Measurements from ENCODE around the gene MFRP.
A peak's percentile ranks its signal among the peaks of the same experiment; 100 is the strongest.

MFRP gene

DNA sequence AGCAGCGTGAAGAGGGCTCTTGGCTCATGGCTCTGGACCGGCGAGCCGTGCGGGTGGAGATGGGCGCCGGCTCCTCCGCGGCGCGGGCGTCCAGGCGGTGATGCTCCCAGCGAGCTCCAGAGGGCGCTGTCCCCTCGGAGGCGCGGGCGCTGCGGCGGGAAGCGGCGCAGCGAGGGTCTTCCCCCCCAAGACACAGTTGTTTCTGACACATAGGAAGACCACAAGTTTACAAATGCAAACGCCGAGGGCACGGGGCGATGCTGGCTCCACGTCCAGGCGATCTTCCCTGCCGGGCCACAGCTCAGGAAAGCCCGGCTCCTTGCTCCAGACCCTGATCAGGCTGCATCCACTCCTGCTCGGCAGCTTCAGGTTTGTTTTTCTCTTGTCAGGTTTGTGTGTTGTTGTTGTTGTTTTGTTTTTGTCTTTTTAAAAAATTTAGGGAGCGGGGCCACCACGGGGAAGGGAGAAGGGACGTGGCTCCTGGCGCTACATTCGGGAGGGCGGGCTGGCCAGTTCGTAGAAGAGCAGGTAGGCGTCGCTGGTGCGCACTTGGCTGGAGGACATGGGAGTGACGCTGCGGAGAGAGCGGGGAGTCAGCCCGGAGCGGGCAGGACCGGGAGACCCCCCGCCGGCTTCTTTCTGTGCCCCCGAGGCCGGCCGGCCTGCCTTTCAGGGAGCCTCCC is 10.0 kb upstream of the MFRP start:
- DNase-seq, result no peak

DNA sequence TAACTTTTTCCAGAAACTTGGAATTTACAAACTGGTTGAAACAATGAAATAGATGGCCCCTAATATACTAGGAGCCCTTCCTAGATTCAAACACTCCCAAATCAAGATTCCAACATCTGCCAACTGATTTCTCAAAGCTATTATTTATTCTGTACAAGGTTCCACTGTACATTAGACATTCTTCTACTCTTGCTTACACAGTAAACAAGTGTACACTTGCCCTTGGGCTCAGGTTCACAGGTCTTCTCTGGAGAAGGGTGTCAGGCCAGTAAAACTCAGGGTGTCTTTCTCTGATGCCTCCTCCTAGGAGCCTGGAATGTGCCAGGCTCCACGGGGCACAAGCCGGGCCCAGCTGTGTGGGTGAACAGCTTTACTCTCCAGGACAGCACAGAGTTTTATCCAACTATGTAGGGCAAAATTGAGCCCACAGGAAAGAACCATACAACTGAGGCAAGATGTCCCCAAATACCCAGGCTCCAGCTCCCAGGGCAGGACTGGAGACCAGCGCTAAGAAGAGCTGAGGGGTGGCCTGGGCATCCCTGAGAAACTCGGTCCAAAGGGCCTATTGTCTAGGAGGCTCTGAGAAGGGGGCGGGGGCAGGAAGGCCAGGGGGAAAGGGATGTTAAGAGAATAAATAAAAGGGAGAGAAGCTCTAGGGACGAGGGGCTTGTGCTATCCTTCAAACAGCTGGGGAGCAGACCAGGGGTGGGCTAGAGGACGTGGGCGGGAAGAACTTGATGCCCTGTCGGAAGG is 8.8 kb upstream of the MFRP start:
- no peak for DNase-seq

DNA sequence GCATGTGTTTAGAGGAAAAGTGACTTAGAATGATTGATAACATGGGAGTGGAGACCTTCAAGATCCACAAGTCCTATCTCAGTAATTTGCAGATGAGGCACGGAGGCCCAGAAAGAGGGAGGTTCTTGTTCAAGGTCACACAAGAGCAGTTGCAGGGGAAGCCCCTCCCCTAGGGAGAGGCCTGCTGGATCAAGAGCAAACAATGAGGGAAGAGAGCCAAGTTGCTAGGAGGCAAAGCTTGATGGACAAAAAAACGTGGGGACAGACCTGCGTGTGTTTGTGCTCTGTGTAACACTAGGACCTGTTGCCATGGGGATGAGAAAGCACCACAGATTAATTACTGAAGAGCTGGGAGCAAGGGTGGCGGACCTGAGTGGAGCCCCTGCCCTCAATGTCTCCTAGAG is 6.4 kb upstream of the MFRP start:
- peak; percentile 87 for DNase-seq

DNA sequence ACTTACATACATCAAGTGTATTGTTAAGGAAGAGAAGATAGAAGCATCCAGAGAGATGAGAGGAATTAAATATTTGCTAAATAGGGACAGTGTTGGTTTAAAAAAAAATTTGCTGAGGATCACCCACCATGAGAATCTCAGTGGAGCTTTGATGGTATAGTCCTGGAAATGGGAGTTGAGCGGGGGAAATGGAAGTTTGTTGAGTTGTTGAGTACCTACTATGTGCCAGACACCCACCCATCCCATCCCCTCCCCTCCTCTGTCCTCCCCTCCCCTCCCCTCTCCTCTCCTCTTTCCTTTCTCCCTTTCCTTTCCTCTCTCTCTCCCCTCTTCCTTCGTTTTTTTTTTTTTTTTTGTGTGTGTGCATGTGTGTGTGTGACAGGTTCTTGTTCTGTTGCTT is 4.7 kb upstream of the MFRP start:
- DNase-seq, result no peak

DNA sequence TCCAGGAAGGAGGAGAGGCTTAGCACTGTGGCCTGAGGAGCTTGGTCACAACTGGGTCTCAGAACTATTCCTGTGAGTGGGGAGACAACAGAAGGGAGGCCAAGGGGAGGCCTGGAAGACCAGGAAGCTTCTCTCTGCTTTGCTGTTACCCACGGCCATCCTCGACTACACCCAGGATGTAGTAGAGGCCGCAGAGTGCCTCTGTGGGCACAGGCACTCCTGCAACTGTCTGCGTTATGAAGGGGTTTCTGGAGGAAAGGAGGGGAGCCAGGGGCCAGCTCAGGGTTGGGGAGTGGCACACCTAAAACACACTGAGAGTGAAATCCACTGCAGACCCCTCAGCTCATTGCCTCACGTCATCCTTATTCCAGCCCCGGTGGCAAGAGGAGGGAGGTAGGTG is 3.8 kb upstream of the MFRP start:
- no peak for DNase-seq

DNA sequence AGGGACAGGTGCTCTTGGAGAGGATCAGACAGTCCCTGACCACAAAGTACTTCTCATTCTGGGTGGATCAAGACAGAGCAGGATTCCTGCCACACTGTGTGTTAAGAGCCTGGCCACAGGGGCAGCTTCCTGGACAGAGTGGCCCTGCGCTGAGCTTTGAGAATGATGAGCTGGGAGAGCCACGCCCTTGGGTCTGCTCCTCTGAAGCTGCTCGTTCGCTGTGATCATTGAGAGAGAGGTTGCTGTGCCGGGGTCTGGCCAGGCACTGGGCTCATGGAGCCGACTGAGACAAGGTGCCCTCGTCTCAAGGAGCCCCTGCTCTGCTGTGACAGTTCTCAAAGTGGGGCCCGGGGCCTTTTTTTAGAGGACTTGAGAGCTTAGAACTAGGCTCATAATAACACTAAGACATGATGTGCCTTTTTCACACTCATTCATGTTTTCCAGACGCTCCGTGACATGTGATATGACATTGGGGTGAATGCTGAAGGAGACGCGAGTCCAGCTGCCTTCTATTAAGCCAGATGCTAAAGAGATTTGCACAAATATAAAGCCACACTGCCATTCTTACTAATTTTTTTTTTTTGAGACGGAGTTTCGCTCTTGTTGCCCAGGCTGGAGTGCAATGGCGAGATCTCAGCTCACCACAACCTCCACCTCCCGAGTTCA is 1.6 kb upstream of the MFRP start:
- no peak for DNase-seq

DNA sequence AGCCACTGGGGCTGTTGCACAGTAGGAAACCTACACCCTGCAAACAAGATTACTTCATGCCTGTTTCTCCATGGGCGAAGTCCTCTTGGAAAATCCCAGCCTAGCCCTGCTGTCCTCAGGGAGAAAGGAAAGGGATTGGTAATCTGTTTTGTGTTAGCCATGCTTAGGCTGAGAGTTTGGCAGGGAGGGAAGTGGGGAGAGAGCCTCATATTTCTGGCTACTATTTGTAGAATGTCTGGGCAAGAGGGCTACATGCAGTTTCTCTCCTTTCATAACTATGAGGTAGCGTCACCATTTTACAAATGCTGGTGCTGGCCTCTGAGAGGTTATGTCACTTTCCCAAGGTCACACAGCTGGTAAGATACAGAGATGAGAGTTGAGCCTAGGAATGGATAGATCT is 737 bp upstream of the MFRP start:
- no peak for DNase-seq

DNA sequence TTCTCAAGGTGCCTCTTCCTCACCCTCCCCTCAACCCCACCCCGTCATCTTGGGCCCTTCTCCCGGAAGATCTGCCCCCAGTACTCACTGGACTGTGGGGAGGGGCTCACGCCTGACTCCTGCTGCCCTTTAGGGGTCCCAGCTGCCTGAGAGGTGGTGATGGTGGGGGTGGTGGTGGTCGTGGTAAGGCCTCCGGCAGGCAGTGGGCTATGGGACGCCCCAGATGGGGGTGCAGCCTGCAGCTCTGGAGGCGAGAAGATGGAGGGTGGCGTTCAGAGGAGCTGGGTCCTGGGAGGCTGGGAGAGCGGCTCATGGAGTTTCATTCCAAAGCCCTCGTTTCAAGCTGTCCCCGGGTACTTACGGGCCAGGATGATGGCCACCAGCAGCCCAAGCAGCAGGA is 820 bp downstream of the MFRP start:
- no peak for DNase-seq

DNA sequence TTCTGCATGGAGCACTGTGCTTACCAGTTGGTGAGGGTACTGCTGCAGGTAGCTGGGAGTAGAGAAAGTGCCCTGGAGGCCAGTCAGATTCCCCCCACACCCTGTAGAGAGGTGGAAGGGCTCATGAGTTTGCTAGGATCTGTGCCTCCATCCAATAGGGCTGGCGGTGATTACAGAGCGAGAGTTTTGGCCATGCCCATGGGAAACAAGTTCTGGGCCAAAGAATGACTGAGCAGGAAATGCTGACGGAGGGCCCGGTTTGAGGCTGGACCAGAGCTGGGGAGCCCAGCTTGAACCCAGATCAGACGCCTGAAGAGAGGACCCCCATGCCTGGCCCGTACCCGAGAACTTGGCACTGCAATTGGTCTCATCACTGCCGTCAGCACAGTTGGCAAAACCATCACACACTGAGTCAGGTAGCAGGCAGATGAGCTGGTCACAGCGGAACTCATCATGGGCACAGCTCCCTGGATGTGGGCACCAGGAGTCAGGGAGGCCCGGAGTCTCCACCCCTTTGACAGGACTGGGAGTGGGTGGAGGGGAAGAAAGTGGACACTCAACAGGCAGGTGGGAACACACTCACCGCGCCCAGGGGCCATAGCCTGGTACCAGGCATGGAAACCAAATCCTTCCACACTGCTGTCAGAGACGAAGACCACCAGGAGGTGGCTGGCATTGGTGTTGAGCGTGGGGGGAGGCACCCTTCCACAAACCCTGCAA is 2.1 kb downstream of the MFRP start:
- no peak for DNase-seq

DNA sequence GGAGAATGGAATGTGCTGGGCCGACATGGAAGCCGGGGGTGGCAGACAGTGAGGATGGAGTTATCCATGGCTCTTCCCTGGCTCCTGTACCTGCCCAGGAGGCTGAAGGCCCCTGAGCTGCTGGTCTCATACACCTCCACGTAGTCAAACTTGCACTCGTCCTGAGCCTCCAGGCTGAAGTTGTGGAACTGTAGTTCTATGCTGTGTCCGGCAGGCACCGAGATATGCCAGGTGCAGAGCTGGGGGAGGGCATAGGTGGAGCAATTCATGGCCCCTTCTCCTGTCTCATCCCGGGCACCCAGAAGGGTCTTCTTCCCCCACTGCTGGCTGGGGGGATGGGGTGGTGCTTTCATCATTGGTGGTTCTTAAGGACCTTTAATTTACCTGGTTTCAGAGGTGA is 2.8 kb downstream of the MFRP start:
- DNase-seq, result no peak

DNA sequence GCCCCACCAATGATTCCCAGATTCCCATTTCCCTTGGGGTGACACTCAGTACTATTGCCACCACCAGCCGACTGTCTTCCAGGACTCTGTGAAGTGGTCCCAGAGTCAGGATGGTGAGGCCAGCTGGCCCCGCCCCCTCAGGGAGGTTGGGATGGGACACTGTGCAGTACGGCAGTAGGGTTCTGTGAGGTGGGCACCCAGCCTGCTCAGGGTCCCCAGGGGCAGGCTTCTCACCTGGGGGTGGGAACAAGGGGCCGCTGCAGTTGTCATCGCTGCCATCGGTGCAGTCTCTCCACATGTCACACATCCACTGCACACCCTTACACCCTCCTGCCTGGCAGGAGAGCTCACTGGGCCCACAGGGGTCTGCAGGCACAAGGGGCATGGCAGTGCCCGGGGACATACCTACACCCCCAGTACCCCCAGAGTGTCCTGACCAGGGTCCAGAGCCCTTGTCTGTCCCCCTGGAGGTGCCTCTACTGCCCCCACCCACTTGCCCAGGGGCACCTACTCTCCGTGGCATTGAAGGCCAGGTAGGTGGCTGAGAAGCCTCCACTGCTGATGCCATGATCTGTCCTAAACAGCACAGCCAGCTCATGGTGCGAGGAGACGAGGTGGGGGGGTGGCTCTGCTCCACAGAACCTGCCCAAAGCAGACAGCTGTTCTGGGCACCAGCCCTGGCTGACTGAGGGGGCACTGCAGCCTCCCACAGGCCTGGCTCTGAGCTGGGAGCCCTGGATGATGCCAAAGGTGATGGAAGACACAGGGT is 4.0 kb downstream of the MFRP start:
- DNase-seq, result no peak

DNA sequence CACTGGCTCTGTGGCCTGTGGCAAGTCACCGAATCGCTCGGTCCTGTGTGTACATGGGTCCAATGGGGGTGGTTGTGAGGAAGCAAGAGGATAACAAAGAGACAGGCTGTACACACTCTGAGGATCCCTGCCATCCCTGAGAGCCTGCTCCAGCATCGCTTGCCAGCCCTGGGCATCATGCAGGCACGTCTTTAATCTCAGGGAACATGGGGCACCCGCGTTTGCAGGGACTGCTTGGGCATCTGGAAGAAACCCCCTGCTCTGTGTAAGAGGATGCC is 4.5 kb downstream of the MFRP start:
- no peak for DNase-seq

DNA sequence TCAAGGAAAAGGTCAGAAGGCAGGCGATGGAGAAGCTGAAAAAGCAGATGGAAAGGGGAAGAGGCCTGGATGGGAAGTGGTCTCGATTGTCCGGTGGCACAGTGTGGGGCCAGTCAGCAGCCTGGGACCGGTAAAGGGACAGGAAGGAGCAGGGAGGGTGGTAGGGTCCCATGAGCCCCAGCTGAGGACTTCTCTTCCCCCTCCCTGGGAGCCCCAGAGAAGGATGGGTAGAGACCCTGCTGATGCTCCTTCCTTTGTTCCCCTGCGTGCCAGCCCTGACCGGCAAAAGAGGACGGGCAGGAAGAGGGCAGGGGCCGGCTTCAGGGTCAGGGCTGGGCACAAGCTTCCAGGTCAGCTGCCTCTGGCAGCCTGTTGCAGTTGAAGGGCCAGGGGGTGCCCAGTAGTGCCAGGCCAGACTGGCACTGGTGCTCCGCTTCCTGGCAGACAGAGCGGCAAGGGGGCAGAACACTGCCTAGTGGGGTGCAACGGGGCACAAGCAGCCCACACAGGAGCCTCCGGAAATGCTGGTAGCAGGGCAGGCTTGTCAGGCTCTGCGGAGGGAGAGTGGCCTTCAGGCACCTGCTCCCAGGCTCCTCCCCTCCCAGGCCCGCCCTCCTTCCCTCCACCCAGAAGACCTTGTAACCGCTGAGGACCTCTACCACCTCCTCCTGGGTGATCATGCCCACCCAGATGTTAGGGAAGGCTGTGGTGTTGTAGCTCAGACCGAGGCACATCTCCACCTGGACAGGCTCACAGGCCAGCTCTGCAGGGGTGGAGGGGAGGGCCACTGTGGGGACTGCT is 5.1 kb downstream of the MFRP start:
- no peak for DNase-seq

DNA sequence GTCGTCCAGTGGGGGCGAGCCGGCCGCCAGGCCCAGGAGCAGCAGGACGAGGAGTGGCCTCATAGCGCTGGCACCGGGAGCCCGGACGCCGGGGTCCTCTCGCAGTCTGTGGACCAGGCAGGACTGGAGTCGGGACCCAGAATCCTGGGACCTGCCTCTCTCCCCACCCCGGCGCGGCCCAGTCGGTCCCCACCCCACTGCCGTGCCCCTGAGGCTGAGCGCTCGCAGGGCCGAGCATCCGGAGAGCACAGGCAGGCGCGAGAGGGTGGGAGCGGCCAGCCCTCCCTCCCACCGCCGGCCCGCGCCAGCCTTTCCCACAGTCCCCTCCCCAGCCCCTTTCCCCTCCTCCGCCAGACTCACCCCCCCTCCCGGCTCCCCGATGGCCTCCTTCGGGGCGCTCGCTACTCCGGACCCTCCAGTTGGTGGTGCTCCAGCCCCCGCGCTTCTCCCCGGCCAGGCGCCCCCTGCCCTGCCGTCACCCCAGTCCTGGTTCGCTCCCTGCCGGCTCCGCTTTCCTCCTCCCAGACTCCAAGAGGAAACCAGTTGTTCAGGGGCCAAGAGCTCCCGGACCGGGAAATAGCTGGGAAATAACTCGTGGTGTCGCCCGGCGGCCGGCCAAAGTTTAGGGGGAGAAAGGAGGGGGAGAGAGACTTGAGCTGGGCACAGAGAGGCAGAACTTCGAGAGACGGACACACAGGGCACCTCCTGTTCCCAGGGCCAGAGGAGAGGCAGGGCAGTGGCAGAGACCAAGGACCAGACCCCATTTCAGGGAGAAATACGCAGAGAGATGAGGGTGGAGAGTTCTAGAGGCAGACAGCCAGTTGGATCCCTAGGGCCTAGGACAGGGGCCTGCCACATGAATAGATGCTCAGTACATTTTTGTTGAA is 5.9 kb downstream of the MFRP start, which contains the start of gene C1QTNF5:
C1QTNF5 (minus strand) TSS at position 549 of the 887 bp plus-strand sequence; CDS start at position 63, 486 bp downstream.
- DNase-seq, result no peak

DNA sequence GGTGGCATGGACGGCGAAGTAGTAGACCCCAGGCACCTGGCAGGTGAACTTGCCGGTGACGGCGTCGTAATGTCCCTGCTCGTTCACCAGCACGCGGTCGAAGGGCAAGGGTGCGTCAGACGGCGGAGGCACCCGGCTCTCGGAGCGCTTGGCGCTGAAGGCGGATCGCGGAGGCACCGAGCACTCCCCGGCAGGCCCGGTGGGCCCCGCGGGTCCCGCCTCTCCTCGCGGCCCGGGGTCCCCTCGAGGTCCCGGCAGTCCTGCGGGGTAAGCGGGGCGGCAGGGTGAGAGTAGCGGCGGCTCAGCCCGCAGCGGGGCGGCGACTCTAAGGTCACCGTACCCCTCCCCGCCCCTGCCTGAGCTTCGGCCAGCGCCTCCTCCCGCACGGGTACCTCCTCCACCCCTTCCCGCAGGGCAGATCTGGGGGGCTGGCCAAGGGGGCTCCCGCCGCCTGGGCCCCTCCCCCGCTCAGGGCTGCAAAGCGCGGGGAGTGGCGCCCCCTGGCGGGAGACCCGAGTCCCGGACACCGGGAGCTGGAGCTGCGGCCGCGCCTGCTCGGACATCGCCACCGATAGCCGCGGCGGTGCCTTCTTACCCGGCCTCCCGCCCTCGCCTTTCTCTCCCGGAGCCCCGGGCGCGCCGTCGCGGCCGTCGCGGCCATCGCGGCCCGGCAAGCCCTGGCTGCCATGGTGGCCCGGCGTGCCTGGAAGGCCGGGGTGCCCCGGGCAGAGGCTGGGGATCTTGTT is 6.7 kb downstream of the MFRP start:
- DNase-seq, result no peak

DNA sequence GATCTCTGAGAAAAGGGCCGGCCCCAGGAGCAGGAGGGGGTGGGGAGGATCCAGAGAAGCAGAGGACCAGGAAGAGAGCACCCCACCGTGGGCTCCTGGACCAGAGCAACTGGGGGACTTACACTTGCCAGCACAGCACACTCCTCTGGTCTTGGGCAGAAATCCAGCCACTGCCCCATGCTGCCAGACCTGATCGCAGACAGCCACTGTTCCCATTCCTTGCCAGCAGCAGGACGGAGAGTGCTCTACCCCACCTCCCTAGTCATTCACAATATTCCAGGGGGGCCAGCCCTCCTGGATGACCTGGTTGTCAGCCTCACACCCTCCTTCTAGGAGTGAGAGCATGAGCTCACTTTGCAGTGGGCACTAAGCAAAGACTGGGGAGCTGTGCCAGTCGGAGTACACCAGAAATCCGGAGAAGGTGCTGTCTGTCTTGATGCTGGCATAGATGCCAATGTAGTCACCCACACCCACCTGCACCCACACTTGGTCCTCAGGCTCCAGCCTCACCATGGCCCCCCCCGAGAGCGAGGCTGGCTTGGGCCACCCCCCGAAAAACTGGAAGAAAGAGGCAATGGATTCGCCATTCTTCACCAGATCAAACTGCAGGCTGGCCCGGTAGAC is 7.4 kb downstream of the MFRP start:
- no peak for DNase-seq

DNA sequence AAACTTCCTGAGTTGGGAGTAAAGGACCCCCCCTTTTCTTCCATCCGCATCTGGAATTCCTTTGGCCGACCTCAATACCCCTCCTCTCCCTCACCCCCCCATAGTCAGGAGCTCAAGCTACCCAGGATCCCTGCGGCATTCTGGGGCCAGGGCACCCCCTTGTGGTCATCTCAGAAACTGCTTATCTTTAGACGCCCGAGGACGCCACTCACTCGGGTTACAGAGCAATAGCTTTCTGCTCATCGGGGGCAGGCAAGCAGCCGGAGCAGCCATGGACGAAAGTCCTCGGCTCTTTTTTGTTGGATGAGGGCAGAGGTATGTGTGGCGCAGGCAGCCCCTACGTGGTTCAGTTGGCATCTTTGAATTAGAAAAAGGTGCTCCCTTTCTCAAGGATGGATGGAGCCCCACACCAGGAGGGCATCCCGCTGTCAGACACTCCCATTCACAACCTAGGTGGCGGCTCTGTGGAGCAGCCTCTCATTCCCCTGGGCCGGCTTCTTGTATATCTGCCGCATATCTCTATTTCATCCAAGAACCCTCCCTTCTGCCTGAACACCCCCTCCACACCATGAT is 8.1 kb downstream of the MFRP start:
- DNase-seq, result no peak

DNA sequence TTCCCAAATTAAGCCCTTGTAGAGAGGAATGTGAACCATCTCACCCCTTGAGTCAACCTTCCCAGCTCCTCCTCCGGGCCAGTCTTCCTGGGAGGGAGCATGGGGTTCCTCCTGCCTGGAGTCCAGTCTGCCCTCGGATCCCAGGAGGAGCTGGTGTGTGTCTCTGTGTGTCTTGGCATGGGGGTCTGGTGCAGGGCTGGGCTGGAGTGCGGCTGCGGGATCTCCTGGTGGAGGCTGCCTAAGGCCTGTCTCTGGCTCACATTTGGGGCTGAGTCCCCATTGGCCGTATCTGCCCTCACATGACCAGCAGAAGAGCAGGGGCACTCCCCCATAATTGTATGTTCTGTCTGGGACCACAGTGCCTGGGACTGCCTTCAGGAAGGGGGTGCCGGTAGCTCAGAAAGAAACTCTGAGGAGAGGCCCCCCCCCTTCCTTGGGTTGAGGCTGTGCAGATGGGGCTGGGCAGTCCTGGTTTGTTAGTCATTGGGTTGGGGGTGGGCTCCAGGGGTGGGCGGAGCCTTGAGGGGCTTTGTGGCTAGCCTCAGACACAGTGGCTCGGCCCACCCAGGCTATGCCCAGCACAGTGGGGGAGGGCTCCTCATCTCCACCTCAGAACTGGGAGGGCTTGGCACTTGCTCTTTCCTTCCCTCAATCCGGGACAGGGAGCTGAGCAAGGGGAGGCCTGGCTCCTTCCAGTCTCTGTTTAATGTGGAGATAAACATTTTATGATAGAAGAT is 8.8 kb downstream of the MFRP start:
- DNase-seq, result no peak
